ENCODE data around the gene CACNA2D1.

CACNA2D1 gene

GRCh38 chr7:82364048-82364447 is 79.5 kb downstream of the CACNA2D1 start:
- H3K27ac ChIP-seq: no peak overlapping the region
- no peak for TF ChIP-seq ZFX (IDR thresholded peaks at IDR 0.05; ENCODE audit: borderline replicate concordance)
- TF ChIP-seq CTCF (IDR thresholded peaks at IDR 0.05): no peak

DNA sequence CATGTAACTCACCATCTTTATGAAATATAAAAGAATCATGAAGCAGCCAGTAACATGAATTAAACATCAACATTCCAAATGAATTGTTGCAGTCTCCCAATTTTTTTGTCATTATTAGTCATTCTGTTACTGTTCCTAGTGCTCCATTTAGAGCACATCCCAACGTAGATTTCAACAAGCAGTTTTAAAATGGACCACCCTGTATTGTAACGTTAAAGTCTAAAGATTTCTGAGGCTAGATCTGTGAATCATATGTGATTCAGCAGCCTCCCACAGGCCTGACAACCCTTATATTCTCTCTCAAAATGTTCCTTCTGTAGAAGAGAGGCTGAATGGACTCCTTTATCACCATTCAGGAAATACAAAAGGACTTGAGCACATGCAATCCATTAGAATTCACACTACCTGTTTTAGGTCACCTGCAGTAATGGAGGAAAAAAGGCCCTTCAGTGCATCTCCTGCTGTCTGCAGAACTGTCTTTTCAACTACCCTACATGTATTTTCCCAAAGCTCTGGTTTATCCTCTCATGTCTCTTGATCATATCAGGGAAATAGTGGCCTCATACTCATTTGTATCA is 81.4 kb downstream of the CACNA2D1 start:
- no peak overlapping the region for H3K27ac ChIP-seq
- TF ChIP-seq CTCF (IDR thresholded peaks at IDR 0.05): no peak
- TF ChIP-seq ZFX (IDR thresholded peaks at IDR 0.05; ENCODE audit: borderline replicate concordance): no peak

DNA sequence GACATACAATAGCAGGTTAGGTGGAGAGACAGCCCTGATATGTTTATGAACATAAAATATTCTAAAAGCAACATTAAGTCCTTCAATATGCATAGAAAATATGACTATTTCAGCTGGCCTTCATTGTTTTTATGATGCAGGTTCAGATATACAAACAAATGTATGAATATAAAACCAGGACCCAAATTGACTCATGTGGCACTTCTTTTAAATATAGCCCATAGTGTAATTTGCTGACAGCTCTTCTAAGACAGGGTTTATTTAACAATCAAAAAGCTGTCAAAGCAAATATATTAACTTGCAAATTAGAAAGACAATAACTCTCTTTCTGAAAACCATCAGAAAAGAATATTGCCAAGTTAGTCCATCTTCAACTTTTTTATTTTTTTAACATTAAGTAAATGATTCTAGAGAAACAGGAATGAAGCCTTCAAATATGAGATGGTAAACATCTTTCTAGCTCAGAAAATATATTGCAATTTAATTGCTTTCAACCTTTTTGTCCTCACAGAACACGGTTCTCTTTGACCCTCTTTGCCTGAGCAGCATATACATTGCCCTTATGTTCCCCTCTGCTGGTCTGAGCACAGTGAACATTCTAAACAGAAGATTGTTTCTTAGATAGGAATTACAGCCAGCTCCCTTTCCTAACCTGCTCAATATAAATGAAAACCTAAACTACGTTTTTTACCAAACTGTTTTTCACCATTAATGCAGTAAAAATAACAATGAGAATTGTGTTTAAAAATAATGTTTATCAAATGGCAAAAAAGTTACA is 82.8 kb downstream of the CACNA2D1 start:
- TF ChIP-seq CTCF (IDR thresholded peaks at IDR 0.05): no peak
- TF ChIP-seq ZFX (IDR thresholded peaks at IDR 0.05; ENCODE audit: borderline replicate concordance): no peak
- H3K27ac ChIP-seq: no peak overlapping the region

GRCh38 chr7:82359426-82359825 is 84.2 kb downstream of the CACNA2D1 start:
- TF ChIP-seq ZFX (IDR thresholded peaks at IDR 0.05; ENCODE audit: borderline replicate concordance): no peak
- TF ChIP-seq CTCF (IDR thresholded peaks at IDR 0.05): no peak
- H3K27ac ChIP-seq: no peak overlapping the region

- no peak overlapping the region for H3K27ac ChIP-seq
- TF ChIP-seq CTCF (IDR thresholded peaks at IDR 0.05) (no peak), ZFX (IDR thresholded peaks at IDR 0.05; ENCODE audit: borderline replicate concordance) (no peak)
These were observed 84.7 kb downstream of the CACNA2D1 start for GRCh38 chr7:82358923-82359322.

GRCh38 chr7:82358009-82358578 is 85.5 kb downstream of the CACNA2D1 start:
- H3K27ac ChIP-seq: no peak overlapping the region
- TF ChIP-seq ZFX (IDR thresholded peaks at IDR 0.05; ENCODE audit: borderline replicate concordance) (no peak), CTCF (IDR thresholded peaks at IDR 0.05) (no peak)

DNA sequence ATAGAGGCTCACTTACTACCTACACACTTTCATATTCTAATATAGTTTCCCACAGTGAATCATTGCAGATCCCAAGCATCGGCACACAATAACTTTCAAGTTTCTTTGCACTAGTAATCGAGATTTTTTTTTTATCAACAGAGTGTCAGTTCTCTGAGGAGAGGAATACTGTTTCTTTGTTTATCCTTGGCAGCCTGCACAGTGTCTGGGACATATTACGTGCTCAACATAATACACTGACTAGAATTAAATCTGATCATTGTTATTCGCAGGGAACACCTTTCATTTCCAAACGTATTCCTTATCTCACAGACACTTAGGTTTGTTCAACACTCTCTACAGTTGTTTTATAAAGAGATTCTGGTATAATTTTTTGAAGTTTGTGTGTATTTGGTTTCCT is 95.3 kb downstream of the CACNA2D1 start:
- TF ChIP-seq CTCF (IDR thresholded peaks at IDR 0.05) (no peak), ZFX (IDR thresholded peaks at IDR 0.05; ENCODE audit: borderline replicate concordance) (no peak)
- H3K27ac ChIP-seq: no peak overlapping the region

Measured in 22Rv1 (cell line).